Vagina (tissue), 2 donors: Measurements from ENCODE around the gene RLN3.

ENCODE experiments used
- CTCF ChIP-seq, 3 experiments: fragments of 450-650 bp in 2 of 3; fragments of 200-600 bp in 1 of 3; sonication (generic) in 1 of 3; IDR thresholded peaks; one replicate each; pipeline ENCODE4 v1.5.1; 2017 to 2019; ENCODE audit warnings: antibody characterized with exemption in 3 of 3, mild to moderate bottlenecking in 2 of 3, moderate library complexity in 2 of 3
- POLR2A ChIP-seq, 2 donors: fragments of 450-650 bp; IDR thresholded peaks; one replicate each; pipeline ENCODE4 v1.6.1; 2017; ENCODE audit warnings: antibody characterized with exemption in 2 of 2, mild to moderate bottlenecking in 2 of 2, moderate library complexity in 2 of 2
- POLR2AphosphoS5 ChIP-seq, 2 donors: sonication (generic); formaldehyde crosslinking; IDR thresholded peaks; one replicate each; pipeline ENCODE4 v1.9.0; 2017; ENCODE audit warnings: antibody characterized with exemption in 2 of 2, mild to moderate bottlenecking in 2 of 2, low read depth in 1 of 2; ENCODE audit not compliant: insufficient read depth in 1 of 2

GRCh38 chr19:13979686-13980085 lies 48.3 kb upstream of the RLN3 start:
- TF ChIP-seq CTCF (IDR thresholded peaks at IDR 0.05) (no peak), POLR2A (IDR thresholded peaks at IDR 0.05) (no peak), POLR2AphosphoS5 (IDR thresholded peaks at IDR 0.05; ENCODE audit: insufficient read depth in 1 of 2, low read depth in 1 of 2) (no peak)
